Fibroblast of lung (primary cell): ENCODE results near the gene SUPT20HL1. TPM values are rescaled to one million over a fixed set of nuclear protein-coding genes. Genes with fewer than 3 reads are reported as not detected.

ENCODE experiments used
- DNase-seq, 2 donors: peaks; one replicate each; pipeline versions ENCODE4 v3.0.0 to v3.0.0-alpha.2; 2010; ENCODE audit warnings: low read depth in 2 of 2
- H2AFZ ChIP-seq: 2 replicates; pipeline ENCODE4 v1.5.1; 2012; ENCODE audit warnings: low read length, control low read depth, inconsistent platforms
- H3K27ac ChIP-seq: 2 replicates; pipeline ENCODE4 v1.5.1; 2011; ENCODE audit warnings: low read length, control low read depth; ENCODE audit not compliant: insufficient read depth
- H3K27me3 ChIP-seq: 2 replicates; pipeline ENCODE4 v1.5.1; 2011; ENCODE audit warnings: mild to moderate bottlenecking, low read length; ENCODE audit not compliant: control insufficient read depth, insufficient read depth
- H3K36me3 ChIP-seq: 2 replicates; pipeline ENCODE4 v1.5.1; 2011; ENCODE audit warnings: low read length; ENCODE audit not compliant: control insufficient read depth, insufficient read depth
- H3K4me1 ChIP-seq: 2 replicates; pipeline ENCODE4 v1.5.1; 2011; ENCODE audit warnings: low read length; ENCODE audit not compliant: control insufficient read depth, insufficient read depth; ENCODE audit errors: extremely low read depth
- H3K4me2 ChIP-seq: 2 replicates; pipeline ENCODE4 v1.5.1; 2011; ENCODE audit warnings: low read length, control low read depth; ENCODE audit not compliant: insufficient read depth; ENCODE audit errors: extremely low read depth
- H3K4me3 ChIP-seq, 4 experiments: fragments of 200-600 bp in 1 of 4; sonication (generic) in 1 of 4; replicated peaks in 1 of 4; 2 replicates each; pipeline ENCODE4 v1.5.1; 2011 to 2016; ENCODE audit warnings: low read length in 4 of 4, low read depth in 3 of 4, mild to moderate bottlenecking in 3 of 4, control low read depth in 2 of 4, inconsistent platforms in 1 of 4, mixed read lengths in 1 of 4; ENCODE audit not compliant: insufficient read depth in 1 of 4; ENCODE audit errors: control extremely low read depth in 1 of 4
- H3K79me2 ChIP-seq: 2 replicates; pipeline ENCODE4 v1.5.1; 2012; ENCODE audit warnings: mild to moderate bottlenecking, low read length, inconsistent platforms; ENCODE audit not compliant: control insufficient read depth, insufficient read depth
- H3K9ac ChIP-seq: 2 replicates; pipeline ENCODE4 v1.5.1; 2011; ENCODE audit warnings: mild to moderate bottlenecking, low read length, control low read depth; ENCODE audit not compliant: insufficient read depth
- H3K9me3 ChIP-seq: 2 replicates; pipeline ENCODE4 v1.5.1; 2012; ENCODE audit warnings: low read depth, low read length; ENCODE audit not compliant: control insufficient read depth, insufficient read depth
- H4K20me1 ChIP-seq: 2 replicates; pipeline ENCODE4 v1.5.1; 2011; ENCODE audit warnings: low read length; ENCODE audit not compliant: control insufficient read depth, insufficient read depth; ENCODE audit errors: extremely low read depth
- CTCF ChIP-seq, 2 donors: IDR thresholded peaks in 1 of 2; conservative IDR thresholded peaks in 1 of 2; 1 replicate in 1 of 2; 2 replicates in 1 of 2; pipeline ENCODE4 v1.5.1; 2011 to 2012; ENCODE audit warnings: low read length in 2 of 2, control low read depth in 1 of 2, inconsistent platforms in 1 of 2, low read depth in 1 of 2, mild to moderate bottlenecking in 1 of 2
- EZH2 ChIP-seq: IDR thresholded peaks from 2 replicates; pipeline ENCODE4 v1.5.1; 2012; ENCODE audit warnings: low read length, control low read depth, mild to moderate bottlenecking; ENCODE audit errors: missing control alignments
- polyA plus RNA-seq, 2 donors: library from polyadenylated mRNA; depleted of rRNA in 1 of 2; stranded (reverse) in 1 of 2; unstranded in 1 of 2; fragments of >200 nt; gene quantifications; 2 replicates each; pipeline ENCODE4 v1.2.1, GENCODE V29; 2011 to 2012; ENCODE audit warnings: missing spikeins in 1 of 2
- total RNA-seq: library from RNA; depleted of rRNA; stranded (reverse); fragments of >200 nt; gene quantifications from 2 replicates; pipeline ENCODE4 v1.2.1, GENCODE V29; 2014

SUPT20HL1 gene
- total and polyA plus RNA-seq, 2 donors (not counting 1 experiment from before 2014, with no cell fraction given), result not detected

- H2AFZ ChIP-seq, result no peak overlapping the region
- H3K36me3 ChIP-seq, result no peaks in the 10 kb centered on the region
- no peak overlapping the region for H3K9ac ChIP-seq
- H3K4me2 ChIP-seq, result no peak overlapping the region
- no peaks in the 10 kb centered on the region for H3K27me3 ChIP-seq
- no peaks in the 10 kb centered on the region for H3K4me1 ChIP-seq
- H4K20me1 ChIP-seq, result no peaks in the 10 kb centered on the region
- TF ChIP-seq CTCF (conservative IDR thresholded peaks at IDR 0.05 in 1 of 2, IDR thresholded peaks at IDR 0.05 in 1 of 2; ENCODE audit: low read depth in 1 of 2, low read length in 2 of 2), result no peak
- no peak for TF ChIP-seq EZH2
- H3K79me2 ChIP-seq, result no peaks in the 10 kb centered on the region
- H3K9me3 ChIP-seq, result no peaks in the 10 kb centered on the region
- no peak overlapping the region for H3K4me3 ChIP-seq
- DNase-seq, result no peak
- H3K27ac ChIP-seq, result no peak overlapping the region
Observed at GRCh38 chrX:24398766-24399165, 38.3 kb downstream of the SUPT20HL1 start.

- no peak for DNase-seq
- no peak overlapping the region for H3K27ac ChIP-seq
- H4K20me1 ChIP-seq, result no peaks in the 10 kb centered on the region
- no peaks in the 10 kb centered on the region for H3K27me3 ChIP-seq
- H2AFZ ChIP-seq, result no peak overlapping the region
- no peaks in the 10 kb centered on the region for H3K4me1 ChIP-seq
- no peaks in the 10 kb centered on the region for H3K36me3 ChIP-seq
- H3K9me3 ChIP-seq, result no peaks in the 10 kb centered on the region
- no peak overlapping the region for H3K4me3 ChIP-seq
- H3K4me2 ChIP-seq, result no peak overlapping the region
- TF ChIP-seq CTCF (conservative IDR thresholded peaks at IDR 0.05 in 1 of 2, IDR thresholded peaks at IDR 0.05 in 1 of 2; ENCODE audit: low read depth in 1 of 2, low read length in 2 of 2) (no peak), EZH2 (no peak)
- H3K79me2 ChIP-seq, result no peaks in the 10 kb centered on the region
- H3K9ac ChIP-seq, result no peak overlapping the region
Observed at GRCh38 chrX:24399550-24399949, 39.1 kb downstream of the SUPT20HL1 start.

- Histone ChIP-seq H3K4me2 (no peak overlapping the region), H3K4me1 (no peaks in the 10 kb centered on the region), H3K27me3 (no peaks in the 10 kb centered on the region), H3K4me3 (no peak overlapping the region), H3K9me3 (no peaks in the 10 kb centered on the region), H3K36me3 (no peaks in the 10 kb centered on the region), H3K27ac (no peak overlapping the region), H2AFZ (no peak overlapping the region), H3K9ac (no peak overlapping the region), H3K79me2 (no peaks in the 10 kb centered on the region), H4K20me1 (no peaks in the 10 kb centered on the region)
- no peak for DNase-seq
- no peak for TF ChIP-seq CTCF (conservative IDR thresholded peaks at IDR 0.05 in 1 of 2, IDR thresholded peaks at IDR 0.05 in 1 of 2; ENCODE audit: low read depth in 1 of 2, low read length in 2 of 2)
- TF ChIP-seq EZH2, result no peak
Observed at GRCh38 chrX:24405959-24406358, 45.5 kb downstream of the SUPT20HL1 start.

Other genes with a start within 250 kb of the SUPT20HL1 start
- gene ZFX, start 210.9 kb upstream of the SUPT20HL1 start, total RNA-seq, result 41.1 and 61.9 TPM in 2 replicates
- gene ZFX, start 210.9 kb upstream of the SUPT20HL1 start, polyA plus RNA-seq, result 31.2 and 37.7 TPM in 2 replicates
- not detected in 2 replicates for gene SUPT20HL2, start 46.6 kb upstream of the SUPT20HL1 start, total RNA-seq
- gene SUPT20HL2, start 46.6 kb upstream of the SUPT20HL1 start, polyA plus RNA-seq, result not detected in 2 replicates
- gene PDK3, start 104.6 kb downstream of the SUPT20HL1 start, total RNA-seq, result 2.8 and 5.1 TPM in 2 replicates
- 3.7 and 4.2 TPM in 2 replicates for gene PDK3, start 104.6 kb downstream of the SUPT20HL1 start, polyA plus RNA-seq